NCI-H2196 treated with DMSO at 0.1 percent for 48 hours (cell line): ENCODE results near the gene FERMT2.
"Not testable (repeated sequence)": the region's sequence is repeated elsewhere in the genome, so short reads cannot be mapped to it uniquely, and the experiment has no call there.

Experiments
- DNase-seq: peaks from one replicate; lab custom pipeline; 2025; ENCODE audit not compliant: unreplicated experiment; lab: John Stamatoyannopoulos, UW

Gene FERMT2

GRCh38 chr14:52868911-52869618, 81.8 kb downstream of the FERMT2 start:
- no peak for DNase-seq

- DNase-seq: not testable (repeated sequence)
These were observed 86.0 kb downstream of the FERMT2 start for GRCh38 chr14:52864893-52865292.

DNA sequence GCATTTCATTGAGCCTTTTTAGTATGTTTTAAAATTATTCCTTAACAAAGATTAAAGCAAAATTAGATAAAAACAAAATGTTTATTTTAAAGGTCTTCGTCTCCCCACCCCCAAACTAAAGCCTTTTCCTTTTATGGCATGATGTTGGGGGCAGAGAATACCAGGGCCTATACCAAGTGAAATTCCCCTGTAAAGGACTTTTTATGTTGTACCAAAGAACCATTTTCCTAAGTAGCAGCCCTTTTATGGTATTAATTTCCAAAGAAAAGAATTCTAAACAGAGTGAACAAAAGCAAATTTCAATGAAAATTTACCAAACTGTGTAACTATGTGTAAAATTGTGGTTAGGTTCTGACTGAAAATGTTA, 87.5 kb downstream of the FERMT2 start:
- no peak for DNase-seq

DNA sequence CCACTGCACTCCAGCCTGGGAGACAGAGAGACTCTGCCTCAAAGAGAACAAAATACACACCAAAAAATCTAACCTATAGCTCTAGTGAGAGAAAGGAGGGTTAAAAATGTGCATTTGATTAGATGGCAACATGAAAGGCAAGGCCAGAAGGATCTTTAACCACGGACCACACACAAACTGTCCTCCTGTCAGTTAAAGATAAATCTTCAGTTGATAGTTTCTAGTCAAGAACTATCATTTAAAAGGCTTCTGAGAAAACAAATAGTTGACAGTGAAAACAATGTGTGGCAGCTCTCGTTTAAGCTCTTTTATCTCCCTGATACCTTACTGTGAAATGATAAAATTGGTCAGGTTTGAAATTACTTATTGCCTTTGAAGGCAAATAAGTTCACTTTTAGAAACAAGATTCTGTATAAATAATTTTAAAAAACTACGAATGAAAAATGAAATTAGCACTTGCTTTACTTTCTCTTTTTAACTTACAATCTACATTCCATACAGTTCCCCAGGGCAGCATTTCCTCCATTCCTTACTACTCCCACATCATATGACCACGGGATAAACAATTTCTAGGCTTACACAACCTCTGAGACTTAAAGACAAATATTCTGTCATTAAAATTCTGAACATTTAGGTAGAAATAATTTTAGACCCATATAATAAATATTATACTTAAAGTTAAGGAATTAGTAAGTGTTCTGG, 88.1 kb downstream of the FERMT2 start:
- no peak for DNase-seq

GRCh38 chr14:52861403-52861802, 89.4 kb downstream of the FERMT2 start:
- DNase-seq: no peak

GRCh38 chr14:52860910-52861309, 89.9 kb downstream of the FERMT2 start:
- DNase-seq: no peak

GRCh38 chr14:52860209-52860608, 90.6 kb downstream of the FERMT2 start:
- DNase-seq: no peak

GRCh38 chr14:52856139-52856538, 94.7 kb downstream of the FERMT2 start:
- DNase-seq: no peak

DNA sequence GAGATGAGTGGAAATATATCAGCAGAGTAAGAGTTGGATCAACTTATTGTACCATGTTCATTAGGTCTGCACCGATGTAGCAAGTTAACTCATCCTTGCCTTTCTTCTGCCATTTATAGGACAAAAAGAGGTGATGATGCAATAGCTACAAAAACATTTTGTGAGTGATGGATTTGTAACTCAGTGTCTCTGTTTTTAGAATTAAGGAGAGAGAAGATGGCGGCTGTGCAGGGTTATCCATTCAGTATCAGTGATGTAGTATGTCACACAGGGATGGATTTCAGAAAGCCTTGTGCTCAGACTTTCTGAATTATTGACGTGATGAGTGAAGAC, 97.4 kb downstream of the FERMT2 start:
- DNase-seq: no peak

DNA sequence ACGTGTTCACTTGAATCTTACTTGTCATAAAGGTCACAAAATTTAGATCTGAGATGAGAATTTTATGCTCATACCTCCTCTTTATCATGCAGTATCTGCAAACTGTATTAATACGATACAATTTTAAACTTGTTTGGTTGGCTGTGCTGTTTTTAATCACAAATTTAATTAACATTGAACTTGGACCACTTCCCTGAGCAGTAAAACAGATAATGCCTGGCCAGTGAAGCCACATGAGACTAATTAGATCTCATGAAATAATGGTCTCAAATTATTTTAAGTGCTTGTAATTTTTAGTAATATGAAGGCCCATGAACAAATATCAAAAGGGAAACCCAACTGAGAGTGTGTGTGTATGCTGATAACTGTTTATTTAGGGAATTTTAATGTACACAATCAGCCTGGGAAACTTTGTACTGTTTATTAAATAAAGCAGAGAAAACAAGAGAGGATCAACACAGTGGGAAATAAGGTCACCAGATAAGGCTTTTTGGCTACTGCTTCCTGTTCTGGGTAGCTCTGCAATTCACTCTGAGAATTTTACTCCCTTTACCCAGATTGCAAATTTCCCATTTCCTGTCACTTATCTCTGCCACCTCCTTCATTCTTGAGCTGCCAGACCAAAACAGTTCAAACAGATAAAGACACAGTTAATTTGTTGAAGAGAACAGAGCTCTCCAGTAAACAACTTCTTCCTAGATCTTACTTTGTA, 97.9 kb downstream of the FERMT2 start:
- no peak for DNase-seq

DNA sequence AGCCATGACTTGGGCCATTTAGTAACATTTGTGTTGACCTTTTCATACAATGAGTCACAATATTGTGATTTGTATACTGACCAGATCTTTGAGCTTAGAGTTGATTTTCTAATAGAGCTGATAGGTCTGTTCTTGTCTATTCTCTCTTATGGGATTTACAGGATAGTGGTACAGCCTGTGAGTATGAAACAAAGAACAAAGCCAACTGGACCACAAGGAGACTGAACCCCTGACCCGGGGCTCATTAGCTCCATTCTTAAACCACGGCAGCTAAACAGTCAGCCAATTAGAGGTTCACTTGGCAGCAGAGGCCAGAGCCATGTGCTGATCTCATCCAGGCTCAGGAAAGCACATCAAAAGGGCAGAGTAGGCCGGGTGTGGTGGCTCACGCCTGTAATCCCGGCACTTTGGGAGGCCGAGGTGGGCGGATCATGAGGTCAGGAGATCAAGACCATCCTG, 100.4 kb downstream of the FERMT2 start:
- DNase-seq: no peak

DNA sequence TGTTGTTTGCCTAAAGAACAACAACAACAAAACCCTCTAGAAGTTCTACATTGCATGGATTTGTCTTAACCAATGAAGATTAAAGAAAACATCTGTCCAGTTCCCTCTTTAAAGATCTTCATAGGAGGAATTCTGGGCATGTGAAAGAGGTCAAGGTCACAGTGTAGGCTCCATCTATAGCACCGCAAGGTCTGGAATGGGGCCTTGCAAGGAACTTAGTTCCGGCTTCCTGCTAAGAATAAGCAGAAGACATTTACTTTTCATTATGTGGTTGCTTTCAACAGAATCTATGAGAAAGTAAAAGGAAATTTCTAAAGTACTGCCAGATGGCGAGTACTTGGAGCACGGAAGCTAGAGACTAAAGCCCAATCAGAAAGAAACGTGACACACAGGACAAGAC, 102.2 kb downstream of the FERMT2 start:
- no peak for DNase-seq

DNA sequence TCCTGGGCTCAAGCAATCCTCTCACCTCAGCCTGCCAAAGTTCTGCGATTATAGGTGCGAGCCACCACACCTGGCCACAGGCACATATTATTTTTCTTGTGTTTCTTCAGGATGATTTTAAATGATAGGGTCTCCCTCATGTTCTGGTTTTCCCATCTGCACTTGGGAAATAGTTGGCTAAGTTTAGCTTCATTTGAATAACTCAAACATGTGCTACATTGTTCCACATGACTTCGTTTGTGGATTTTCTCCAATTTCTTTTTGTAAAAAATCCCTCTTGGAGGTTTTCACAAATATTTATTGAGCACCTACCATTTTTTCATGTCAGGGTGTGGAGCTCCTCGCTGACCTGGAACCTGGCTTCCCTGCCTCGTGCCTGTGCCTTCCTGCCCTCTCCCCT, 104.3 kb downstream of the FERMT2 start:
- no peak for DNase-seq

- no peak for DNase-seq
These were observed 105.8 kb downstream of the FERMT2 start for GRCh38 chr14:52845081-52845480.

DNA sequence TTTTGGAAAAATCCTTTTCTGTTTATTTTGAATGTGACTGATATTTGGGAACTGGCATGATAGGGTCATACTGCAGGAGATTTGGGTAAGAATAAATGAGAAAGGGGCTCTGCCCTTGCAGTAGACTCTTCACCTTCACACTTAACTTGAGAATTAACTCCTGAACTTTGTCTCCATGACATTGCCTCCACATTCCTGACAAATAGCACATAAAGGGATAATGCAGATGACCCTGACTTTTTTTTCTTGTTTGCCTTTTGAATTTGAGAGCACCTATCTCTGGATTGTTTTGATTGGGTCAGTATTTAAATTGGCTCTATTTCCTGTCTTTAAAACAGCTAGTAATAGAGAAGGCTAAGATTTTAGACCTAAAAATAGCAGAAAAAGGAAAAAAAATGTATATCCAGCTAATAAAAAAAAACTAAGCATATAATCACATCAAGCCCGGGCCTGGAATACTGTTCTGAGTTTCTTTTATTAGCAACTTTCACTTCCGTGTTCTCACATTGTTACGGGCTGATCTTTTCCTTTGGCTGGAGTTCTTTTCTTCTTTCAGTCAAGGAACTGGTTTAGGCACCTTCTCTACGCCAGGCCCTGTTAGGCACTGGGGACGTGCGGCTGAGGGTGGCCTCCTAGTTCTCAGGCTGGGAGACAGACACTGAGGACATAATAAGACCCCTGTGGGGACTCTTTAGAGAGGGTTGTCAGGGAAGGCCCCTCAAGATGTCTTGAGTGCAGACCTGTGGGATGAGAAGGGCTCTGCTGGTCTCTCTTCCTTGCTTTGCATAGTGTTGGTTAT, 106.4 kb downstream of the FERMT2 start:
- no peak for DNase-seq

- DNase-seq: no peak
These were observed 110.0 kb downstream of the FERMT2 start for GRCh38 chr14:52840877-52841276.

- DNase-seq: no peak
These were observed 113.4 kb downstream of the FERMT2 start for GRCh38 chr14:52837451-52837850.

DNA sequence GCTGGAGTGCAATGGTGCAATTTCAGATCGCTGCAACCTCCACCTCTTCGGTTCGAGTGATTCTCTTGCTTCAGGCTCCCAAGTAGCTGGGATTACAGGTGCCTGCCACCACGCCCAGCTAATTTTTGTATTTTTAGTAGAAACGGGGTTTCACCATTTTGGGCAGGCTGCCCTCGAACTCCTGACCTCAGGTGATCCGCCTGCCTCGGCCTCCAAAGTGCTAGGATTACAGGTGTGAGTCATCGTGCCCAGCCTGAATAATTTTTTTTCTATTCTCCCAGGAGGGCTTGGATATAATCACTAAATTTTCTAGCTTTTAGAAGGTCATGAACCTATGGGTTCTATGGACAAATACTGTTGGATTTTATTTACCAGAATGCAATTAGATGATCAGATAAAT, 114.8 kb downstream of the FERMT2 start:
- no peak for DNase-seq

DNA sequence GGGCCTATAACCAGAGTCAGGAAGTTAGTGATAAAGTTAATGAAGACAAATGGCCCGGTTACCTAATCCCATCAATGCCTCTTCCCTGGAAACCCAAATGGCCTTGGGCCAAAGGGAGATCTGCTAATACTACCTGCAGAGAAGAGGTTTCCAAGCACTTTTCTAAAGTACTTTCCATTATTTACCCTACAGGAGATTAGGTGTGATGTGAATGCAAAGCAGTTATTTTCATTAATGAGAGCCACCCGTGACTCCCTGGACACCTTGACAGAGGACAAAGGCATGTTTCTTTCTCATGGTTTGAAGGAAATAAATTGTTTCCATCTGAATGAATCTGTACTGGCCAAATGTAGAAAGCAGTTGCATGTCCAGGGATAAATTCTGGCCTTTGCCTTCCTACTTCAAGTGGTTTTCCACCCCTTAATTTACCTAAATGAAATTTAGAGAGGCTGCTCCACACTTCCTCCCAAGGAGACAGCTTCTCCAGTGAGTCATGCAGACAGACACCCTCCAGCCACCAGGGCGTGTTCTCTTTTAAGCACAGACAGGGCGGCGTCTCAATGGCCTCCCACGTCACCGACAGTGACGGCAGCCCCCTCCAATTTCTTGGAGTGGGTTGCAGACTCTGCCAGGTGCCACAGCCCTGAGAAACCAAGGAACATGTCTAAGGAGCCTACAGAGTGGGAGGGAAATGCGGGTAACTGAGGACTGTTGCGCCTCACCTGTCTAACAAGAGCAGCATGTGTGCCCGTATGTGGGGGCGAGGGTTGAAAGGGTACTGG, 115.5 kb downstream of the FERMT2 start:
- DNase-seq: no peak

- no peak for DNase-seq
These were observed 116.4 kb downstream of the FERMT2 start for GRCh38 chr14:52834440-52834842.

GRCh38 chr14:52833891-52834290, 117.0 kb downstream of the FERMT2 start:
- DNase-seq: no peak
